DOHH2 (cell line): ENCODE results near the gene AHRR.

Experiments
- EZH2phosphoT487 ChIP-seq: fragments of 200-600 bp; sonication (generic); IDR thresholded peaks from 2 replicates; pipeline ENCODE4 v1.6.1; 2017; ENCODE audit warnings: borderline replicate concordance, mild to moderate bottlenecking, antibody characterized with exemption, low read length, moderate library complexity, mixed read lengths
- TF ChIP-seq, protein P1 (sequence below): fragments of 200-600 bp; sonication (generic); IDR thresholded peaks from one replicate; pipeline ENCODE4 v1.5.1; 2014; ENCODE audit warnings: antibody characterized with exemption, mild to moderate bottlenecking, low read depth, low read length; ENCODE audit not compliant: poor library complexity, severe bottlenecking

DNA sequence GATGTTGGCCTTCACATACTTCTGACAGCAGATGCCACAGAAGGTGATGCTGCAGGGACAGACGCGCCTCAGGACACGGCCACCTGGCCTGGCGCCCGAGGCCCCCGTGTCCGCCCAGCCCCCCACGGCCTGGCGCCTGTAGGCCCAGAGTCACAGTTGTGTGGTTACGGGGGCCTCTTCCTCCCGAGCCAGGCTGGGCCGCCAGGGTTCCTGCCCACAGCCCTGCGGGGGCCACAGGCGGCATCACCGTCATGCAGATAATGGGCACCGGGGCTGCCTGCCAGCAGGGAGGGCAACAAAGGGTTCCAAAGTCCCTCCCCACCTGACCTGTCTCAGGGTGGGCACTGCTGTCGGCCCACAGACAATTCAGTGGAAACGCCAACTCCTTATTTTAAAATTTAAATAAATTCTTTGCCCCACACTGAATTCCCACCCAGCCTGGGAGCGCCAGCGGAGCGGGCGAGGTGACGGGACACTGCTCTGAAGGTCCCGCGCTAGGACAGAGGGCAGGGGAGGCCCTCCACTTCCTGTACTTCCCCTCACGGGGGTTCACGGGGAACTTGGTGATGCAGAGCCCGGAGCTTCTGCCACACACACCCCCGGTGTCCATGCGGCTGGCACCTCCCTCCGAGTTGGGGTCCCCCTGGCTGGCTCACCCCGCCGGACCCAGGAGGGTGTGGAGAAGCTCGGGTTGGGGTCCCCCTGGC is 162.1 kb downstream of the AHRR start:
- TF ChIP-seq, protein P1, sequence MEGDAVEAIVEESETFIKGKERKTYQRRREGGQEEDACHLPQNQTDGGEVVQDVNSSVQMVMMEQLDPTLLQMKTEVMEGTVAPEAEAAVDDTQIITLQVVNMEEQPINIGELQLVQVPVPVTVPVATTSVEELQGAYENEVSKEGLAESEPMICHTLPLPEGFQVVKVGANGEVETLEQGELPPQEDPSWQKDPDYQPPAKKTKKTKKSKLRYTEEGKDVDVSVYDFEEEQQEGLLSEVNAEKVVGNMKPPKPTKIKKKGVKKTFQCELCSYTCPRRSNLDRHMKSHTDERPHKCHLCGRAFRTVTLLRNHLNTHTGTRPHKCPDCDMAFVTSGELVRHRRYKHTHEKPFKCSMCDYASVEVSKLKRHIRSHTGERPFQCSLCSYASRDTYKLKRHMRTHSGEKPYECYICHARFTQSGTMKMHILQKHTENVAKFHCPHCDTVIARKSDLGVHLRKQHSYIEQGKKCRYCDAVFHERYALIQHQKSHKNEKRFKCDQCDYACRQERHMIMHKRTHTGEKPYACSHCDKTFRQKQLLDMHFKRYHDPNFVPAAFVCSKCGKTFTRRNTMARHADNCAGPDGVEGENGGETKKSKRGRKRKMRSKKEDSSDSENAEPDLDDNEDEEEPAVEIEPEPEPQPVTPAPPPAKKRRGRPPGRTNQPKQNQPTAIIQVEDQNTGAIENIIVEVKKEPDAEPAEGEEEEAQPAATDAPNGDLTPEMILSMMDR, result no peak
- TF ChIP-seq EZH2phosphoT487, result no peak
